Astrocyte of the spinal cord (primary cell): ENCODE data around the gene MXD1.
"Not testable (repeated sequence)": the region's sequence is repeated elsewhere in the genome, so short reads cannot be mapped to it uniquely, and the experiment has no call there.

Experiments
- DNase-seq: peaks from one replicate; pipeline ENCODE4 v3.0.0; 2011; ENCODE audit warnings: low read depth, low spot score
- H3K4me3 ChIP-seq: 2 replicates; pipeline ENCODE4 v1.5.1; 2011; ENCODE audit warnings: low read depth, mild to moderate bottlenecking, low read length, moderate library complexity
- CTCF ChIP-seq: IDR thresholded peaks from 2 replicates; pipeline ENCODE4 v1.5.1; 2012; ENCODE audit warnings: low read depth, mild to moderate bottlenecking, low read length, inconsistent platforms
- in situ Hi-C: cut with HindIII; loops from 2 replicates; pipeline ENCODE4 v1.10.0; 2017; ENCODE audit warnings: low sequenced_read_pairs

The MXD1 gene

GRCh38 chr2:69946351-69947324 lies 31.7 kb downstream of the MXD1 start:
- H3K4me3 ChIP-seq, result no peak overlapping the region
- in situ Hi-C loops, result no loop called here
- peak; percentile 63 for DNase-seq
- TF ChIP-seq CTCF, result no peak

- TF ChIP-seq CTCF, result no peak
- DNase-seq, result no peak
- no peak overlapping the region for H3K4me3 ChIP-seq
- in situ Hi-C loops, result no loop called here
Measured at GRCh38 chr2:69947325-69947931, 32.5 kb downstream of the MXD1 start.

GRCh38 chr2:69948032-69948962 lies 33.4 kb downstream of the MXD1 start:
- DNase-seq, result no peak
- TF ChIP-seq CTCF, result no peak
- no peak overlapping the region for H3K4me3 ChIP-seq

GRCh38 chr2:69948963-69949645 lies 34.2 kb downstream of the MXD1 start:
- no peak for TF ChIP-seq CTCF
- in situ Hi-C loops, result no loop called here

More at GRCh38 chr2:69948032-69948962, 33.4 kb downstream of the MXD1 start:
- in situ Hi-C loops, result no loop called here

GRCh38 chr2:69950241-69950640 lies 35.3 kb downstream of the MXD1 start:
- in situ Hi-C loops, result no loop called here

More at GRCh38 chr2:69948963-69949645, 34.2 kb downstream of the MXD1 start:
- DNase-seq, result no peak
- H3K4me3 ChIP-seq, result no peak overlapping the region

GRCh38 chr2:69950671-69951070 lies 35.8 kb downstream of the MXD1 start:
- DNase-seq, H3K4me3 ChIP-seq, in situ Hi-C loops: not testable (repeated sequence)

More at GRCh38 chr2:69950241-69950640, 35.3 kb downstream of the MXD1 start:
- DNase-seq, result no peak
- H3K4me3 ChIP-seq, result no peak overlapping the region
- TF ChIP-seq CTCF, result no peak
